Activated CD8-positive, alpha-beta memory T cell treated with anti-CD3 and anti-CD28 coated beads, Interleukin-2, amount 10 ng/mL, durations not matched to agents 7 days and 5 days (primary cell): ENCODE results near the gene PDF. TPM values are rescaled to one million over a fixed set of nuclear protein-coding genes. Genes with fewer than 3 reads are reported as not detected.

Experiments used
- ATAC-seq: fragments of 150-1000 bp; cut with Tn5 transposase; one replicate; pipeline ENCODE4 v1.10.0; 2021; ENCODE audit warnings: moderate library complexity
- CTCF ChIA-PET: fragments of 350-600 bp; sonication (Branson Sonifier 250); formaldehyde crosslinking; loops from one replicate; lab custom pipeline; 2021; ENCODE audit warnings: antibody characterized with exemption; lab: Charles Lee
- DNase-seq: peaks from one replicate; pipeline ENCODE4 v3.0.0-alpha.2; 2020
- H3K27ac Mint-ChIP-seq: one replicate; pipeline ENCODE4 v1.8.0; 2021; ENCODE audit warnings: mild to moderate bottlenecking, mixed read lengths
- H3K27me3 Mint-ChIP-seq: one replicate; pipeline ENCODE4 v1.8.0; 2021; ENCODE audit warnings: mixed read lengths
- H3K36me3 Mint-ChIP-seq: one replicate; pipeline ENCODE4 v1.8.0; 2021; ENCODE audit warnings: mild to moderate bottlenecking, mixed read lengths
- H3K4me1 Mint-ChIP-seq: one replicate; pipeline ENCODE4 v1.8.0; 2021; ENCODE audit warnings: mixed read lengths
- H3K4me3 Mint-ChIP-seq: one replicate; pipeline ENCODE4 v1.8.0; 2021; ENCODE audit warnings: mild to moderate bottlenecking, moderate library complexity, mixed read lengths
- H3K9me3 Mint-ChIP-seq: one replicate; pipeline ENCODE4 v1.8.0; 2022; ENCODE audit warnings: low read depth, mixed read lengths
- total RNA-seq, 2 experiments: library from RNA; stranded (reverse); gene quantifications; one replicate each; pipeline ENCODE4 v1.2.3, GENCODE V29; 2021

PDF gene
- total RNA-seq, 2 experiments from 2014 or later = 18.3 to 21.3 TPM

GRCh38 chr16:69319826-69320739 is 10.3 kb downstream of the PDF start:
- ATAC-seq (no peak), DNase-seq (no peak)
- H3K27ac Mint-ChIP-seq = no peak overlapping the region
- no peaks in the 10 kb centered on the region for H3K27me3 Mint-ChIP-seq
- H3K9me3 Mint-ChIP-seq = no peaks in the 10 kb centered on the region
- peaks cover 42% of the 10 kb centered on the region for H3K36me3 Mint-ChIP-seq
- CTCF ChIA-PET = no interaction called here
- H3K4me1 Mint-ChIP-seq = peaks cover 6% of the 10 kb centered on the region
- no peak overlapping the region for H3K4me3 Mint-ChIP-seq

- ATAC-seq = no peak
- Mint-ChIP-seq H3K4me3 (no peak overlapping the region), H3K4me1 (peaks cover 3% of the 10 kb centered on the region), H3K36me3 (peaks cover 43% of the 10 kb centered on the region), H3K9me3 (no peaks in the 10 kb centered on the region), H3K27me3 (no peaks in the 10 kb centered on the region), H3K27ac (no peak overlapping the region)
- CTCF ChIA-PET = no interaction called here
- no peak for DNase-seq
Observed at GRCh38 chr16:69319381-69319780, 11.0 kb downstream of the PDF start.

- CTCF ChIA-PET = no interaction called here
- no peaks in the 10 kb centered on the region for H3K27me3 Mint-ChIP-seq
- peaks cover 43% of the 10 kb centered on the region for H3K36me3 Mint-ChIP-seq
- H3K4me3 Mint-ChIP-seq = no peak overlapping the region
- no peak for ATAC-seq
- no peak for DNase-seq
- H3K4me1 Mint-ChIP-seq = peaks cover 3% of the 10 kb centered on the region
- H3K27ac Mint-ChIP-seq = no peak overlapping the region
- no peaks in the 10 kb centered on the region for H3K9me3 Mint-ChIP-seq
Observed at GRCh38 chr16:69318911-69319289, 11.5 kb downstream of the PDF start.

GRCh38 chr16:69318177-69318910 is 12.0 kb downstream of the PDF start:
- DNase-seq (no peak), ATAC-seq (no peak)
- no peaks in the 10 kb centered on the region for H3K27me3 Mint-ChIP-seq
- H3K4me3 Mint-ChIP-seq = no peak overlapping the region
- no peak overlapping the region for H3K27ac Mint-ChIP-seq
- peaks cover 9% of the 10 kb centered on the region for H3K4me1 Mint-ChIP-seq
- H3K36me3 Mint-ChIP-seq = peaks cover 46% of the 10 kb centered on the region
- H3K9me3 Mint-ChIP-seq = no peaks in the 10 kb centered on the region
- CTCF ChIA-PET = no interaction called here

- CTCF ChIA-PET = interaction anchor here (0.8 kb wide), 1 partner anchor 14 kb away, joined by 3 read pairs; the partner anchor contains the start of gene PDF
- peaks cover 46% of the 10 kb centered on the region for H3K36me3 Mint-ChIP-seq
Observed at GRCh38 chr16:69316595-69317034, 13.8 kb downstream of the PDF start.

GRCh38 chr16:69315486-69316311 is 14.7 kb downstream of the PDF start:
- DNase-seq = no peak
- no peak overlapping the region for H3K27ac Mint-ChIP-seq
- peaks cover 17% of the 10 kb centered on the region for H3K4me1 Mint-ChIP-seq
- no peak overlapping the region for H3K4me3 Mint-ChIP-seq
- peaks cover 38% of the 10 kb centered on the region for H3K36me3 Mint-ChIP-seq
- no peak for ATAC-seq
- CTCF ChIA-PET = no interaction called here
- H3K9me3 Mint-ChIP-seq = no peaks in the 10 kb centered on the region
- no peaks in the 10 kb centered on the region for H3K27me3 Mint-ChIP-seq

More at GRCh38 chr16:69316595-69317034, 13.8 kb downstream of the PDF start:
- Mint-ChIP-seq H3K27ac (no peak overlapping the region), H3K27me3 (no peaks in the 10 kb centered on the region), H3K4me1 (peaks cover 15% of the 10 kb centered on the region), H3K4me3 (no peak overlapping the region), H3K9me3 (no peaks in the 10 kb centered on the region)
- no peak for DNase-seq
- no peak for ATAC-seq

- no peak for ATAC-seq
- no peaks in the 10 kb centered on the region for H3K9me3 Mint-ChIP-seq
- CTCF ChIA-PET = interaction anchor here (1.1 kb wide), 1 partner anchor 165 kb away, joined by 3 read pairs; no protein-coding TSS in a partner anchor
- peaks cover 34% of the 10 kb centered on the region for H3K36me3 Mint-ChIP-seq
- no peak overlapping the region for H3K27ac Mint-ChIP-seq
- no peaks in the 10 kb centered on the region for H3K27me3 Mint-ChIP-seq
- H3K4me3 Mint-ChIP-seq = no peak overlapping the region
- no peak for DNase-seq
- peaks cover 22% of the 10 kb centered on the region for H3K4me1 Mint-ChIP-seq
Observed at GRCh38 chr16:69314534-69314933, 15.9 kb downstream of the PDF start.

GRCh38 chr16:69313469-69313868 is 16.9 kb downstream of the PDF start:
- DNase-seq (no peak), ATAC-seq (no peak)
- peaks cover 22% of the 10 kb centered on the region for H3K4me1 Mint-ChIP-seq
- peaks cover 28% of the 10 kb centered on the region for H3K36me3 Mint-ChIP-seq
- H3K27ac Mint-ChIP-seq = peak overlapping the region; percentile 49
- H3K4me3 Mint-ChIP-seq = peak overlapping the region; percentile 59
- no peaks in the 10 kb centered on the region for H3K27me3 Mint-ChIP-seq
- H3K9me3 Mint-ChIP-seq = no peaks in the 10 kb centered on the region
- CTCF ChIA-PET = interaction anchor here (1.3 to 3.6 kb wide), 4 partner anchors 14 to 25 kb away, joined by 3 to 17 read pairs (median 4); partner anchors contain the start of gene PDF

- Mint-ChIP-seq H3K27ac (peak overlapping the region; percentile 92), H3K36me3 (peaks cover 23% of the 10 kb centered on the region), H3K4me1 (peaks cover 22% of the 10 kb centered on the region), H3K27me3 (no peaks in the 10 kb centered on the region), H3K4me3 (peak overlapping the region; percentile 95), H3K9me3 (no peaks in the 10 kb centered on the region)
- CTCF ChIA-PET = interaction anchor here (0.6 to 3.6 kb wide), 3 partner anchors 15 to 41 kb away, joined by 3 to 17 read pairs (median 4); partner anchors contain the start of gene PDF
- DNase-seq (peak; percentile 63), ATAC-seq (peak; percentile 67)
Observed at GRCh38 chr16:69311533-69312387, 18.6 kb downstream of the PDF start.

- no peaks in the 10 kb centered on the region for H3K9me3 Mint-ChIP-seq
- no peaks in the 10 kb centered on the region for H3K27me3 Mint-ChIP-seq
- H3K4me3 Mint-ChIP-seq = peak within 1 kb of the TSS; percentile 95
- H3K36me3 Mint-ChIP-seq = peaks cover 19% of the 10 kb centered on the region
- peak; percentile 95 for ATAC-seq
- peak; percentile 97 for DNase-seq
- CTCF ChIA-PET = interaction anchor here (1.0 to 3.6 kb wide), 6 partner anchors 10 to 178 kb away, joined by 3 to 17 read pairs (median 5); partner anchors contain the start of genes COG8 and PDF
- peaks cover 22% of the 10 kb centered on the region for H3K4me1 Mint-ChIP-seq
- peak within 1 kb of the TSS; percentile 92 for H3K27ac Mint-ChIP-seq
Observed at GRCh38 chr16:69310653-69311532, 19.5 kb downstream of the PDF start, which contains the start of gene VPS4A. Gene VPS4A, plus strand, starts transcription at chr16:69311350. Its CDS starts 162 bp downstream, at chr16:69311512.

GRCh38 chr16:69309316-69309715 is 21.1 kb downstream of the PDF start:
- ATAC-seq = no peak
- Mint-ChIP-seq H3K4me3 (no peak overlapping the region), H3K36me3 (peaks cover 13% of the 10 kb centered on the region)

More at GRCh38 chr16:69309316-69309715, 21.1 kb downstream of the PDF start:
- H3K4me1 Mint-ChIP-seq = peaks cover 22% of the 10 kb centered on the region
- H3K27ac Mint-ChIP-seq = no peak overlapping the region
- CTCF ChIA-PET = interaction anchor here (1.4 kb wide), 1 partner anchor 159 kb away, joined by 5 read pairs; no protein-coding TSS in a partner anchor
- no peaks in the 10 kb centered on the region for H3K27me3 Mint-ChIP-seq
- H3K9me3 Mint-ChIP-seq = no peaks in the 10 kb centered on the region
- DNase-seq = no peak
